HFFc6 (cell line): ENCODE data around the gene ZNF91. TPM values are rescaled to one million over a fixed set of nuclear protein-coding genes. Genes with fewer than 3 reads are reported as not detected.
"Not testable (repeated sequence)": the region's sequence is repeated elsewhere in the genome, so short reads cannot be mapped to it uniquely, and the experiment has no call there.

Experiments used
- DNase-seq: peaks from one replicate; pipeline ENCODE4 v3.0.0-alpha.2; 2018
- H3K27ac Mint-ChIP-seq: 2 replicates; pipeline ENCODE4 v1.8.0; 2020; ENCODE audit warnings: mild to moderate bottlenecking, mixed read lengths
- H3K27me3 Mint-ChIP-seq: 2 replicates; pipeline ENCODE4 v1.8.0; 2021; ENCODE audit warnings: mild to moderate bottlenecking, moderate library complexity, mixed read lengths; ENCODE audit not compliant: insufficient read depth
- H3K36me3 Mint-ChIP-seq: 2 replicates; pipeline ENCODE4 v1.8.0; 2021; ENCODE audit warnings: low read depth, mixed read lengths
- H3K4me1 Mint-ChIP-seq: 2 replicates; pipeline ENCODE4 v1.8.0; 2020; ENCODE audit warnings: low read depth, mixed read lengths
- H3K4me3 Mint-ChIP-seq: 2 replicates; pipeline ENCODE4 v1.8.0; 2020; ENCODE audit warnings: mild to moderate bottlenecking, moderate library complexity, mixed read lengths
- H3K9me3 Mint-ChIP-seq: 2 replicates; pipeline ENCODE4 v1.8.0; 2020; ENCODE audit warnings: mild to moderate bottlenecking, mixed read lengths
- CTCF ChIP-seq: fragments of 200-600 bp; sonication (generic); IDR thresholded peaks from 2 replicates; pipeline ENCODE4 v1.5.0; 2021; ENCODE audit warnings: antibody characterized with exemption, mild to moderate bottlenecking
- total RNA-seq, 6 experiments: library from RNA; stranded (reverse); fragmentation: NEBNext Ultra II Directional; extraction: Animal tissue kit (Norgen Biotek cat#: 25700); gene quantifications; 2 replicates in 1 of 6; 3 replicates in 5 of 6; pipeline ENCODE4 v1.2.3, GENCODE V29; 2021

The ZNF91 gene
- total RNA-seq, 6 experiments from 2014 or later, result 19.5 to 27.4 (median 22.1) TPM

GRCh38 chr19:23345838-23346237 lies 49.4 kb downstream of the ZNF91 start:
- Mint-ChIP-seq H3K4me3 (no peak overlapping the region), H3K27me3 (peaks cover 4% of the 10 kb centered on the region), H3K9me3 (peaks cover 92% of the 10 kb centered on the region), H3K27ac (no peak overlapping the region), H3K36me3 (peaks cover 91% of the 10 kb centered on the region), H3K4me1 (no peaks in the 10 kb centered on the region)
- no peak for DNase-seq
- TF ChIP-seq CTCF, result peak; percentile 48

GRCh38 chr19:23343434-23344010 lies 51.7 kb downstream of the ZNF91 start:
- Mint-ChIP-seq H3K4me3 (no peak overlapping the region), H3K27me3 (peaks cover 4% of the 10 kb centered on the region), H3K4me1 (no peaks in the 10 kb centered on the region), H3K9me3 (peaks cover 88% of the 10 kb centered on the region), H3K27ac (no peak overlapping the region), H3K36me3 (peaks cover 90% of the 10 kb centered on the region)
- DNase-seq, result no peak
- TF ChIP-seq CTCF, result no peak

GRCh38 chr19:23328211-23328610 lies 67.1 kb downstream of the ZNF91 start:
- Mint-ChIP-seq H3K36me3 (peaks cover 83% of the 10 kb centered on the region), H3K27me3 (peaks cover 29% of the 10 kb centered on the region), H3K9me3 (peaks cover 77% of the 10 kb centered on the region), H3K4me1 (no peaks in the 10 kb centered on the region), H3K4me3 (no peak overlapping the region), H3K27ac (no peak overlapping the region)
- TF ChIP-seq CTCF, result no peak
- no peak for DNase-seq

- no peak for TF ChIP-seq CTCF
Observed at GRCh38 chr19:23321953-23322549, 73.2 kb downstream of the ZNF91 start.

GRCh38 chr19:23321403-23321802 lies 73.9 kb downstream of the ZNF91 start:
- not testable (repeated sequence) for H3K27ac Mint-ChIP-seq, H3K4me1 Mint-ChIP-seq, H3K4me3 Mint-ChIP-seq, DNase-seq
- Mint-ChIP-seq H3K36me3 (peaks cover 26% of the 10 kb centered on the region), H3K27me3 (peaks cover 15% of the 10 kb centered on the region), H3K9me3 (peaks cover 38% of the 10 kb centered on the region)

More at GRCh38 chr19:23321953-23322549, 73.2 kb downstream of the ZNF91 start:
- Mint-ChIP-seq H3K4me3 (no peak overlapping the region), H3K9me3 (peaks cover 38% of the 10 kb centered on the region), H3K27ac (no peak overlapping the region), H3K27me3 (peaks cover 15% of the 10 kb centered on the region), H3K36me3 (peaks cover 26% of the 10 kb centered on the region), H3K4me1 (no peaks in the 10 kb centered on the region)
- no peak for DNase-seq

GRCh38 chr19:23319571-23319970 lies 75.7 kb downstream of the ZNF91 start:
- not testable (repeated sequence) for H3K36me3 Mint-ChIP-seq, DNase-seq, H3K4me3 Mint-ChIP-seq, H3K4me1 Mint-ChIP-seq, H3K27me3 Mint-ChIP-seq, H3K27ac Mint-ChIP-seq
- H3K9me3 Mint-ChIP-seq, result peaks cover 20% of the 10 kb centered on the region

GRCh38 chr19:23318941-23319340 lies 76.3 kb downstream of the ZNF91 start:
- H3K27ac Mint-ChIP-seq, H3K4me1 Mint-ChIP-seq, H3K4me3 Mint-ChIP-seq, DNase-seq, H3K36me3 Mint-ChIP-seq, H3K27me3 Mint-ChIP-seq: not testable (repeated sequence)
- peaks cover 16% of the 10 kb centered on the region for H3K9me3 Mint-ChIP-seq
